Islet of Langerhans (tissue), 1 donor: Measurements from ENCODE around the gene NCF4.

Experiments
- FAIRE-seq: peaks from one replicate; lab custom pipeline; 2011; peaks lifted over from hg19 to GRCh38; lab: Jason Lieb, UNC

The NCF4 gene

DNA sequence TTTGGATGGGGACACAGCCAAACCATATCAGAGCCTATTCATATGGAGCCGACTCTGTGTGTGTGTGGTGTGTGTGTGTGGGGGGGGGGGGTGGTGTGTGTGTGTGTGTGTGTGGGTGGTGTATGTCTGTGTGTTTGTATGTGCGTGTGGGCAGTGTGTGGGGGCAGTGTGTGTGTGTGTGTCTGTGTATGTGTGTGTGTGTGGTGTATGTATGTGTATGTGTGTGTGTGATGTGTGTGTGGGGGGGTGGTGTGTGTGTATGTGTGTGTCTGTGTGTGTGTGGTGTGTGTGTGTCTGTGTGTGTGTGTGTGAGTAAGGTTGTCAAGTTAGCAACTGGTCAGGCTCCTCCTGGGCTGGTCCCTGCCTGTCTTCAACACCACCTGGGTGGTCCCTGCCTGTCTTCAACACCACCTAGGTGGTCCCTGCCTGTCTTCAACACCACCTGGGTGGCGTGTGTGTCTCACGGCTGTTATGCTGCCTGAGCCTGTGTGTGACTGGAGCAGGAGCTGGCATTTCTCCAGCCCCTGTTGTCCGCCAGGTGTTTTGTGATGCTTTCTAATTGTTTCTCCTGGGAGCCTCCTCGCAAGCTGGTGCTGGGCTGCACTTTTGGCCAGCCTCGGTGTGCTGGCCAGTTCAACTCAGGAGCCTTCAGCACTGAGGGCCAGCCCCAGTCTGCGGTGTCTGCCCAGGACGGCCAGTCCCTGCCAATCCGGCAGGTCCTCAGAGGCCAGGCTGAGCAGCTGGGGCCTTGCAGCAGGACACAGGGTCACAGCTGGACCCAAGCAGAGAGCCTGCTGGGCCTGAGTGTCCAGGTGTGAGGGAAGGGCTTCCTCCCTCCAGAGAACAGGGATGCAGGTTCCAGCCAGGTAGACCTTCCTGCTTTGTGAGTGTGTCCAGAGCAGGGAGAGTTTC is 22.4 kb upstream of the NCF4 start:
- no peak for FAIRE-seq

DNA sequence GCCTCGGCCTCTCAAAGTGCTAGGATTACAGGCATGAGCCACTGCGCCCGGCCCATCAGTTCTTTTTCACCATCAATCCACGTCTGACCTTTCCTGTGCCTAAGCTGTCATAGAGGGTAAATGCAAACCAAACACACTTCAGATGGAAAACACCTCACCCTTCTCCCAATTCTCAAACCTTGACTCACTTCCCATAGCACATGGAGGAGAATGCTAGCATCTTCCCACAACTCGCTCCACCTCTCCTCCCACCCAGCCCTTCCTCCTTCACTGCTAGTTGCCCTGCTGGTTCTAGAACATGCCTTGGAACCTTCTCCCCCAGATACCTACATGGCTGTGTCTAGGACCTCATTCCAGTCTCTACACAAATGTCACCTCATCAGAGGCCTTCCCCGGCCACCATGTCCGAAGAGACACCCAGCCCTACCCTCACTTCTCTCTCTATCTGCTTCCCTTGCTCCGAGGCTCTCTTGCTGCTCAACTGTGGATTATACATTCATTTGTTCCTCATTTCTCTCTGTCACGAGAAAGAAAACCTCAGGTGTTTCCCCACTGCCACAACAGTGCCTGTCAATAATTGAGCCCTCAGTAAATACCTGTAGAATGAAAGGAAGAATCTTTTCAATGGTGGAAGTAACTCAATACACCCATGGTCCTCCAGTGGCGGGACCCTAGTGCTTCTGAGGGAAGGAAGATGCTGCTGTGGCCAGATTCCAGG is 21.3 kb upstream of the NCF4 start:
- FAIRE-seq: no peak

DNA sequence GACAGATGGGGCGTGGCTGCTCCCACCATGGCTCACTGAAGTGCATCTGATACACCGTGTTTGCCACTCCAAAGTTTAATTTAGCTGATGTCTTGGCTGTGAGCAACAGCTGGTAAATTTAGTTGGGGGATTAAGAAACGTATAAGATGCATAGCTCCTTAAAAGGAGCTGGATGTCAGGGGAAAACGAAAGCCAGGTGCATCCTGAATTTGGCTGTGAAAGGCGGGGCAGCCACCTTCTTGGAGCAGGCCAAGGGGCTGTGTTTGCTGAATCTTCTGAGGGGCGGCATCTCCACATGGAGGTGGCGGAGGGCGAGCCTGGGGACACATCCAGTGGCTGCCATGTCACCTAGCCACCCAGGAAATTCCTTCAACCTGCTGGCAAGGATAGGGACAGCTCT is 20.7 kb upstream of the NCF4 start:
- no peak for FAIRE-seq

DNA sequence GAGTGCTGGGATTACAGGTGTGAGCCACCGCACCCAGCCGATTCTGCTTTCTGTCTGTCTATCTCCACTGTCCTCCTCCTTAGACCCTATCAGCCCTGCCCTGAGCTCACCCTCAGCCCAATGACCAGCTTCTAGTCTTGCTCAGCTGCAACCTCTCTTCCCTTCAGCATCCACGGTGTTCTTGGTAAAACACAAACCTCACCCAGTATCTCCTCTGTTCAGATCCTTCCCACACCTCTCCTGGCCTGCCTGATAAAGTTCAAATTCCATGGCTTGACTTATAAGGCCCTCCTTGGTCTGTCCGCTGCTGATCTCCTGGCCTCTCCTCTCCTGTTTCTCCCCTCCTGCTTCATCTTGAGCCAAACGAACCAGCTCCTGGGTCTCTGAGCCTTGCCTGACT is 14.5 kb upstream of the NCF4 start:
- no peak for FAIRE-seq

DNA sequence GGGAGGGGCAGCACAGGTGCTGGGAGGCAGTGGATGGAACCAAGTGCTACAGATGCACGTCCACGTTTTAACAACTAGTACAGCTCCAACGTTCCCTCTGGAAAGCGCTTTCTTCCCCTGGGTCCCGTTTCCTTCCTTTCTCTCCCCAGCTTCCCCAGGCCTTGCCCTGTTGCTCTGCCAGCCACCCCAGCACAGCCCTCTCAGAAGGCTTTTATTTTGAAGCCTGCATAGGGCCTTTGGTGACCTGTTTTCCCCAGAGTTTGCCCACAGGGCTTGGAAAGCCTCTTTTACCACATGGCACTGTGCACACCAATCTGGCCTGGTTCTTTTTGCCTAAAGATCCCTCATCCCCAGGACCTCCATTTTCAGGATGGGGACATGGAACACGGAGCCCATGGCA is 13.9 kb upstream of the NCF4 start:
- FAIRE-seq: no peak

DNA sequence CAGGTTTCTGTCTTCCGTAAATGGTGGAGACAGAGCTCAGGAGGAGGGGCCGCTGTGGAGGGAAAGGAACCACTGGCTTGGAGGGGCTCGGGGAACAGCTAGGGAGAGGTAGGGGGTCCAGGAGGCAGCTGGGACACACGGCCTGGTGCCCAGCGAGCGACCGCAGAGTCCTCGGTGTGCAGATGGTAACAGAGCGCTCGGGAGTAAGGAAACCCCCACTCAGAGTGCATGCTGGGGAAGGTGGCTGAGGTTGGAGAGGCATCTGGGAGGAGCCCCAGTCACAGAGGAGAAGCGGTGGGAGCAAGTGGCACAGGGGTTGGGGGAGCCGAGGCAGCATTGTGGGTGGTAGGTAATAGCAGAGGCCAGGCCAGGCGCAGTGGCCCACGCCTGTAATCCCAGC is 10.8 kb upstream of the NCF4 start:
- no peak for FAIRE-seq

DNA sequence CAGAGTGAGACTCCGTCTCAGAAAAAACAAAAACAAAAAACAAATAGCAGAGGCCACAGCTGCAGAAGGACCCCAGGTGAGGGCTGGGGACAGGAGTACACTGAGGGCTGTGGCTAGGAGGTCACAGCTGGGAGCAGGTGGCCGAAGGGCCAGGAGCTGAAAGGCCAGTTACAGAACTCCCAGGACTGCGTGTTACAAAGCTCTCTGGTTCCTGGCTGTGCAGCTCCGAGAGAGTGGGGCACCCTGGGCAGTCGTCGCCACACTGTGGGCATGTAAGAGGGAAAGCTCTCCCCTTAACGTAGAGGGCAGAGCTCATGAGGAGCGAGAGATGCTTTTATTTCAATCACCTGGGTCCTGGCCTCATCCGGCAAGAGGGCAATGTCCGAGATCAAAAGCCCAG is 10.1 kb upstream of the NCF4 start:
- no peak for FAIRE-seq

DNA sequence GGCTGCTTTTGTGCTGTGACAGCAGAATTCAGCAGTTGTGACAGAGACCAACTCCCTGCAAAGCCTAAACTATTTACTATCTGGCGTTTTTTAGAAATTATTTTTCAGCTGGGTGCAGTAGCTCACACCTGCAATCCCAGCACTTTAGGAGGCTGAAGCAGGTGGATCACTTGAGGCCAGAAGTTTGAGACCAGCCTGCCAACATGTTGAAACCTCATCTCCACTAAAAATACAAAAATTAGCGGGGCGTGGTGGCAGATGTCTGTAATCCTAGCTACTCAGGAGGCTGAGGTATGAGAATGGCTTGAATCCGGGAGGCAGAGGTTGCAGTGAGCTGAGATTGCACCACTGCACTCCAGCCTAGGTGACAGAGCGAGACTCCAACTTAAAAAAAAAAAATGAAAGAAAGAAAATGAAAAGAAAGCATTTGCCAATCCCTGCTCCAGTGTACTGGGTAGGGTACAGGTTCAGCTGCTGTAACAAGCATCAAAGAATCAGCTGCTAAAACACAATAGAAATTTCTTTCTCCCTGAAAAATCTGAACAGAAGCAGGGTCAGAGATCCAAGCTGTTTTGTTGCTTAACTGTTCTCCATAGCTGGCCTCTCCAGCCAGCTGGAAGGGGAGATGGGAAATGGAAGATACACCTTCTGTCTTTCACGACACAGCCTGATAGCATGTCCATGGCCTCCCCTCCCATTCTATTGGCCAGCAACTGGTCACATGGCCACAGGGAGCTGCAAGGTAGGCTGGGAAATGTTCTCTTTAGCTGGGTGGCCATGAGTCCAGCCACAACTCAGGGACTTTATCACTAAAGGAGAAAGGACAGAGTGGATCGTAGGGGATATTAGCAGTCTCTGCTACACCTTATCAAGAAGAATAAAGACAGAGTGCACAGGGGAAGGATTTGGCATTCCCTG is 8.5 kb upstream of the NCF4 start:
- FAIRE-seq: no peak

DNA sequence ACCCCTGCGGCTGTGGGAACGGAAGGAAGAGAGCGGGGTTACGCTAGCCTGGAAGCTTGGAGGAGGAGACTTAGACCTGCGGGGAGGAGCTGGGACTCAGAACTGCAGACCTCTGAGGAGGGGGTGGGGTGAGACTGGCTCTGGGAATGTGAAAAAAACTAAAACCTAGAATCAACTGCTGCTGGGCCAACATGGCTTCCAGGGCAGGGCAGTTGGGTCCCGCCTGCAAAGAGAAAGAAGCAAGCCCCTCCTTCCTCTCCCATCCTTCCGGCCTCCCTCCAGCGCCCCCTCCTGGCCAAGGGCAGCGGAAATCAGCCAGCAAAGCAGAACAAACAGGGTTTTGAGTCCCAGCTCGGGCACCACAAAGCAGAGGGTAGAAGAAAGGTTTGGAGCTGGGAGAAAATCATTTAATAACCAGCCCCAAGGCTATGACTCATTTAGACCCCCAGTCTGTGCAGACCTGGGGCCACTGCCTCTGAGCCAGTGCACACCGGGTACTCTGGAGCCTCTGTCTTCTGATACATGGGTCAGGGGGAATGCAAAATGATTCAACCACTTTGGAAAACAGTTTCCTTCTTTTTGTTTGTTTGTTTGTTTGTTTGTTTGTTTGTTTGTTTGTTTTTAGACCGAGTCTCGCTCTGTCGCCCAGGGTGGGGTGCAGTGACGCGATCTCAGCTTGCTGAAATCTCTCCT is 7.3 kb upstream of the NCF4 start:
- FAIRE-seq: no peak

DNA sequence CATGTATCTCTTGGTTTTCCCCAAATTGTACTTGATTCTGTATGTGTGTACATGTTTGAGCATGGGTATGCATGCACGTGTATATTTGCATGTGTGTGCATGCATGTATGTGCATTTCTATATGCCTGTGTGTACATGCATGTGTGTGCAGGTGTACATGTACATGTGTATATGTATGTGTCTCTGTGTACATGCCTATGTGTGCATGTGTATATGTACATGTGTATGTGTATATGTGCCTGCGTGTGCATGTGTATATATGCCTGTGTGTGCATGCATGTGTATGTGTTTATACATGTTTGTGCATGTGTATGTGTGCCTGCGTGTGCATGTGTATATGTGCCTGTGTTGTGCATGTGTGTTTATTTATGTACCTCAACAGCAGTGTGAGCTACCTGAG is 5.3 kb upstream of the NCF4 start:
- FAIRE-seq: no peak

DNA sequence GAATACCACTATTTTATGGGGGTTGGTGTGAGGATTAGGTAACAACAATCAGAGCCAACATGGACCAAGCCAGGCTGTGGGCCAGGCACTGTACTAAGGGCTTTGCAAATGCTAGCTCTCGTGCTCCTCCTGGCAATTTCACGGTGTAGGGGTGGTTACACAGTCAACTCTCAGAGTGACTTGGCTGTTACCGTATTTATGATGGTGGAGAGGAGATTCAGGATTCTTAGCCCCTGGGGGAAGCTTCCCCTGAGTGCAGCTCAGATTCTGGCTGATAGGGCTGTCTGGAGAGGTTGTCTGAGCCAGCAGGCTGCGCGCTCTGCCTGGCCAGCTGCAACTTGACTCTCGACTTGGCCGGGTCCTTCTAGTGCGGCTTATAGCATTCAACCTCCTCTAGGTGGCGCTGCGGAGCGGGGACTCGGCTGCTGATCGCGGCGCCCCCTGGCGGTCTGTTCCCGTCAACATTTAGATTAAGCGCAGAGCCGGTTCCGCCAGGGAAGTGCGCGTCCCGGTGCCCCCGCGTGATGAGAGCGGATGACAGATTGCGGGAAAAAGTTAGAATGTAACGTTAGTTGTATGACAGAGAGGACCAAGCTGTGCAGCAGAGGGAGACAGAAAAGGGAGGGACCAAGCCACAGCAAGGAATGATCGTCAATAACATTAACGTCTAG is 4.5 kb upstream of the NCF4 start:
- FAIRE-seq: no peak

DNA sequence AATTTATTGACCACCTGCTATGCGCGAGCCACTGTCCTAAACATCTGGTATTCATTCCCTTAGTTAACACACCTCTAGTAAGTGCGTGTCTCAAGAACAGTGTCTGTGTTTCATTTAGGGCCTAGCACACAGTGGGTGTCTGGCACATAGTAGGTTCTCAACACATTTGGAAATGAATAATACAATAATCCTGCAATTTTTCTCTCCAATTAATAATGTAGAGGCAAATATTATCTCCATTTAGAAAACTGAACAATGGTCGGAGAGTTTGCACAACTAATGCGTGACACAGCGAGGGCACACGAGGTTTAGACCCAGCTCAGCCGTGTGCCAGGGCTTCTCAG is 4.0 kb upstream of the NCF4 start:
- no peak for FAIRE-seq

DNA sequence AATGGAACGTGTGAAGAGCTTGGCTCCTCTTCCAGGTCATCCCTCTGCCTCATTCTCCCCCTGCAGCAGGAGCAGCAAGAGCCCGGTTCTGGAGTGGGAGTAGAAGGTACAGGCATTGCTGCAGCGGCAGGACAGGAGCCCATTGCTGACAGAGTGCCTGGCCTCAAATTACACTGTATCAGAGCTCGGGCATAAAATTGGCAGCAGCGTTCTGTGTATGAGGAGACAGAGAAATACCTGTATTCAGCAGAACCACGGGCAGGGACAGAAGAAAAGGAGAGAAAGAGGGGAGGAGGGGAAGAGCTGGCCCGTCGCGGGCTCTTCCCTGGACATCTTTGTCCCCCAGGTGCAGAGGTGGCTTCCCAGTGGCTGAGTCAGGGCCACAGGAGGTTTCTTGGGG is 2.6 kb upstream of the NCF4 start:
- FAIRE-seq: no peak

DNA sequence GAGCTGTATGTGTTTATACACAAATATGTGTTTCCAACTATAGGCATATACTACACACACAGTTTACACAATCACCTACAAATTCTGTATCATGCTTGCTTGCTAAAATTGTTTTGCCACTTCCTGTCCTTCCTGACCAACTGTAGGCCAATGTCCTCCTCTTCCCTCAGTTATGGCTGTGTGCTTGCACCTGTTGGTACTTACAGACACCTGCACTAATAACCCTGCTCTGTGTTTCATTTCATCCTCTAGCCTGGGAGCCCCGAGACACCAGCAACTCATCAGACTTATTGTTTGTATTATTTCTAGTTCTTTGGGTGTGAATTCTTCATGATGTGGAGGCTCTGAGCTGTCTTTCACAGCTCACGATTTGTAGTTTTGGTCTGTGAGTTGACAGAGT is 1.8 kb upstream of the NCF4 start:
- FAIRE-seq: no peak

DNA sequence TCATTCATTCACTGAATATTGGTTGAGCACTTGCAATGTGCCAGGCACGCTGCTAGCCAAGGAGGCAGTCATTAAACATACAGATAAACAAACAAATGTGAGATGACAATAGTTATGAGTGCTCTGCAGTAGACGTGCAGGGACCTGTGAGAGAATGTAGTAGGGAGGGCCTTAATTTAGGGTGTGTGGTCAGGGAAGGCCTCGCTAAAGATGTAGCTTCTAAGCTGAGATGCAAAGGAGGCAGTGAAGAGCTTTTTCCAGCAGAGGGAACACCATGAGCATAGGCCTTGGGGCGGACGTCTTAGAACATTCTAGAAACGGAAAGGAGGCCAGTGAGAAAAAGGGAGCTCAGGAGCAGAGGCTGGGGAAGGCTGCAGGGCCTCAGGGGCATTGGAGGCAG is 789 bp upstream of the NCF4 start:
- FAIRE-seq: no peak

DNA sequence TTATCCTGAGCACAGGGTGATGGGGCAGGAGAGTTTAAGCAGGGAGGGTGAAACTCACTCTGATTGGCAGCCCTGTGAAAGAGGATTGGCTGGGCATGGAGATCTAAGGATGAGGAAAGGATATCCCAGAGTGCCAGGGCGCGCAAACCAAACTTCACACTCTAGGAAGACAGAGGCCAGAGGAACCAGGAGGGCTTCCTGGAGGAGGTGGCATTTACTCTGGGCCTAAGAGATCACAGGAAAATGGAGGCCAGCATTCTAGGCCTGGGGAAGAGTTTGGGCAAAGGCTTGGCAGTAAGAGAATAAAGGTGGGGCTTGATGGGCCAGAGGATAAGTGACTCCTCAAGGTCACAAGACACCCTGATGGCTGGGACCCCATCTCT is 377 bp upstream of the NCF4 start:
- no peak for FAIRE-seq

DNA sequence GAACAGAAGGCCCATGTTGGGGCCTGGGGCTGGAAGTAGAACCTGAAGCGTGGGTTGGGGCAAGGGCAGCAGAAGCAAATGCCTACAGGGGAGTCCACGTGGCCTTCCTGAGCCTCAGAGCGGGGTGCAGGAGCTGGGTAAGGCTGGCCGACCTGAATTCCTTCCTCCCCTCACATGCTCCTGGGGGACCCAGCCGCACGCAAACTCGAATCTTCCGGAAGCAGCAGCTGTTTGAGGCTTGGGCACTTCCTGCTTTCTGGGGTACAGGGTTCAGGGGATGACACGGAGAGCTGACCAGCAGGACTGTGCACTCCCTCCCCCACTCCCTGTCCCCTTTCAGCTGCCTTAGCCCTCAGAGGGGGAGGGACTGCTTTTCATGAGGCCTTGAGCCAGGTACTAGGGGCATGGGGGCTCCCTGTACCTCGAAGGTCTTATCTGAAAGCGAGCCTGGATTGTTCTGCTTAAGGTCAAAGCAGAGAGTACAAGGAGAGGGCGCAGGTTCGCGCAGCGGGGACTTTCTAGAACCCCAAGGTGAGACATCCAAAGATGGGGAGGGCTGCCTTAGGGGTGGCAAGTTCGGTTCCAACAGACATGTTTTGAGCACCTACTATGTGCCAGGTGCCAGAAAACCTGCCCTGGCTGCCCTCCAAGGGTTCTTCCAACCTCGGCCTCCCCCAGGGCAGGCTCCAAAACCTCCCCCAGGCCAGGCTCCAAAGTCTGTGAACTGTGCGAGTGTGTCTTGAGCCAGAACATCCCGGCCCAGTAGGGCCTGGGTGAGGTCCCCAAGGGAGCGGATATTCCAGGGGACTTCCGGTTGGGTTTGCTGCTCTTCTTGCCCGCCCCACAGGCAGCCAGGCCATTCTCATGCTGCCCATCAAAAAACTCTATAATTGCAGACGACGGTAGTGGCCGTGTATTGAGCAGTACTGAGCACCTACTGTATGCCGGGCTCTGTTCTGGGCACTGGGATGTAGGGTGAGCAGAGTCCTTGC is 1.7 kb downstream of the NCF4 start:
- no peak for FAIRE-seq

DNA sequence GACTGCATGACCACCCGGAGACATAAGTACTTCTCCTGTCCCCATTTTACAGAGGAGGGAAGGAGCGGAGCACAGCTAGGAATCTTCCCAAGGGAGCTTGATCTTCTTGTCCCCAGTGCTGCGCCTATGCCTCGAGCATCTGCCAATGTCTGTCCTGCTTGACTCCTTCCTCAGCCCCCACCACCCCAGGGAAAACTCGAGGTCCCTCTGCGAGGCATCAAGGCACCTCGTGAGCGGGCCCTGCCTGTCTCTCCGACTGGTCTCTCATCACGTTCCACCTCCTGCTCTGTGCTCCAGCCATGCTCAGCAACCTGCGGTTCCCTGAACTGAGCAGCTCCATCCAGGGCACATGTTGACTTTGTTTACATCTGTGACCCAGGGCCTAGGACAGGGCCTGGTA is 2.5 kb downstream of the NCF4 start:
- no peak for FAIRE-seq

DNA sequence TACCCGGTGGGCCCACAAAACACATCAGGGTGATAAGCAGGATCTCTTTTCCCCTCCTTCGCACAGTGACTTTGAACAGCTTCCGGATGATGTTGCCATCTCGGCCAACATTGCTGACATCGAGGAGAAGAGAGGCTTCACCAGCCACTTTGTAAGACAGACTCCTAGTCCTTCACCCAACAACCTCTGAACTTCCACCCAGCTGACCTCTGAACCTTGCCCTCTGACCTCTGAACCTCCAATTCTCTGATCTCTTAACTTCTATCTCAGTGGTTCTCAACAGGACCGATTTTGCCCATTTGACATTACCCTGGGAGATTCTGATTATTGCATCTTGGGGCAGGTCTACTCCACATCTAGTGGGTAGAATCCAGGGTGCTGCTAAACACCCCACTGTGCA is 3.2 kb downstream of the NCF4 start:
- no peak for FAIRE-seq

DNA sequence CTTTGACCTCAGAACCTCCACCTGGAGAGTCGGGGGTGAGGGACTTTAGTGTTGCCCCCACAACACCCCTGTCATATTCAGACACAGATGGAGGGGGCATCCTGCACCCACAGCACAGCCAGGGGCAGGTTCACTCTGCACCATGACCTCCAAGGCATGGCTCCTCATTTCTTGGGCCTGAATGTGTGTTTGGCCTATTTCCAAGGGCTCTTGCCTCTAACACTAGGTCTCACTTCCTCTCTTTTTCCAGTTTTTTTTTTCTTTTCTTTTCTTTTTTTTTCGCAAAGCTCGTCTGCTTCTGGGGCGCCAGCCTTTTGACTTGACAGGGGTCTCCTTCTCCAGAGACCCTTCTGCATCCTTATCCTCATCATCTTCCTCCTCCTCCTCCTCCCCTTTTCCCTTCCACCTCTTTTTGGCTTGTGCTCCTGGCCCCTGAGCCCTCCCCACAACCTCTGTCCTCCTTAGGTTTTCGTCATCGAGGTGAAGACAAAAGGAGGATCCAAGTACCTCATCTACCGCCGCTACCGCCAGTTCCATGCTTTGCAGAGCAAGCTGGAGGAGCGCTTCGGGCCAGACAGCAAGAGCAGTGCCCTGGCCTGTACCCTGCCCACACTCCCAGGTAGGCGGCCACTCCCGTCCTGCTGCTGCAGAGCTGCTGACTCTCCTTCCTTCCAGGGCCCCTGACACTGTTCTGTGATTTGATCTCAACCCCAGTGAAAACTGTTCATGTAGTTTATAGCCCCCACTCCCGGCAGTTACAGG is 3.8 kb downstream of the NCF4 start:
- FAIRE-seq: no peak
